NCI-H2107 (cell line): ENCODE data around the gene LILRB2.
"Not testable (repeated sequence)": the region's sequence is repeated elsewhere in the genome, so short reads cannot be mapped to it uniquely, and the experiment has no call there.

ENCODE experiments used
- DNase-seq: peaks from one replicate; lab custom pipeline; 2025; lab: John Stamatoyannopoulos, UW

LILRB2 gene

DNA sequence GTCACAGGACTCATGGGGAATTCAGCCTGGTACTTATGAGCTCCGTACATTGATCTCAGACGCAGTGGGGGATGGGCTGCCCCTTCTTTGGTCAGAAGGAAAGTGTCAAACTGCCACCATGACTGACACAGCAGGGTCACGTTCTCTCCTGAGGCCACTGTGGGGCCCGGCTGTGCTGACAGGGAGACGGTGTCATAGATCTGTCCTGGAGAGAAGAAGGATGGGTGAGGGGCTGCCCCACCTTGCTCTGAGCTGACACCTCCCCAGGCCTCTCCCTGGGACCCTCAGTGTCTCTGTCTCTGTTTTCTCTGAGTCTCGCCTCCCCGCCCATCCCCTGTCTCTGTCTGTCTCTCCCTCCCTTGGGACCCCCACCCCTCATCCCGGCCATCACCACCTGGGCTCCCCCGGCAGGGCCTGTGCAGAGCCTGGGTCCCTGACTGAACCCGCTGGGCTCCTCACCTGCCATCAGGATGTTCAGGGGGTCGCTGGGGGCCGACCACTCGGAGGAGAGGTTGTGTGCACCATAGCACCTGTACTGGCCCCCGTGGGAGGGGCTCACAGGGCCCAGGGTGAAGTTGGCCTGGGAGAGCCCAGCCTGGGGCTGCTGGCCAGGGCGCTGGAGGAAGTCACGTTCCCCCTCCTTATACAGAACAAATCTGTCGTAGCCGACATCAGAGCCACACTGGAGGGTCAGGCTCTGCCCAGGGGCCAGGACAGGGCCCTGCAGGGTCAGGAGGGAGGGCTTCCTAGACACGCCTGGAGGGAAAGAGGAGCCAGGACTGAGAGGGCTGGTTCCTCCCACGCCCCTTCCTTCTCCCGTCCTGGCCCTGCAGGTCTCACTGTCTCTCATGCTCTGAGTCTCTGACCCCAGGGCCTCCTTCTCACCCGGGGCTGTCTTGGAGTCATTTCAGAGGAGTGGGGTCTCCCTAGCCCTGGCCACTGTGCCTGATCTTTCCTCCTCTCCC is 40.3 kb downstream of the LILRB2 start:
- DNase-seq, result not testable (repeated sequence)

- DNase-seq, result not testable (repeated sequence)
Measured at GRCh38 chr19:54239491-54240371, 41.2 kb downstream of the LILRB2 start.

DNA sequence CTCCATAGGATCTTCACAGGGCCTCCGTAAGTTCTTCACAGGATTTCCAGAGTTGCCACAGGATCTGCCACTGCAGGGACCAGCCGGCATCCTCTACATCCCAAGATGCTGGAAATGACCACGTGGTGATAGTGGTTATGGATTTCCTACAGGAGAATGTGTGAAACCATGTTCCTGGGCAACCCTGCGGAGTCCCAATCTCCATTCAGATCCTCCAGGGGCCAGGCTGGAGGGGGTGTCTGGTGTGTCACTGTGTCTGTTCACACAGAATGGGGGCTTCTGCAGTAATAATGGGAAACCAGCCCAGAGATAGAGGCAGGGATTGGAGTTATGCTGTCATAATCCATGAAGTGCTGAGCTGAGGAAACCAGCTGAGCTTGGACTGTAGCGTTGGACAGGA is 47.0 kb downstream of the LILRB2 start:
- no peak for DNase-seq

DNA sequence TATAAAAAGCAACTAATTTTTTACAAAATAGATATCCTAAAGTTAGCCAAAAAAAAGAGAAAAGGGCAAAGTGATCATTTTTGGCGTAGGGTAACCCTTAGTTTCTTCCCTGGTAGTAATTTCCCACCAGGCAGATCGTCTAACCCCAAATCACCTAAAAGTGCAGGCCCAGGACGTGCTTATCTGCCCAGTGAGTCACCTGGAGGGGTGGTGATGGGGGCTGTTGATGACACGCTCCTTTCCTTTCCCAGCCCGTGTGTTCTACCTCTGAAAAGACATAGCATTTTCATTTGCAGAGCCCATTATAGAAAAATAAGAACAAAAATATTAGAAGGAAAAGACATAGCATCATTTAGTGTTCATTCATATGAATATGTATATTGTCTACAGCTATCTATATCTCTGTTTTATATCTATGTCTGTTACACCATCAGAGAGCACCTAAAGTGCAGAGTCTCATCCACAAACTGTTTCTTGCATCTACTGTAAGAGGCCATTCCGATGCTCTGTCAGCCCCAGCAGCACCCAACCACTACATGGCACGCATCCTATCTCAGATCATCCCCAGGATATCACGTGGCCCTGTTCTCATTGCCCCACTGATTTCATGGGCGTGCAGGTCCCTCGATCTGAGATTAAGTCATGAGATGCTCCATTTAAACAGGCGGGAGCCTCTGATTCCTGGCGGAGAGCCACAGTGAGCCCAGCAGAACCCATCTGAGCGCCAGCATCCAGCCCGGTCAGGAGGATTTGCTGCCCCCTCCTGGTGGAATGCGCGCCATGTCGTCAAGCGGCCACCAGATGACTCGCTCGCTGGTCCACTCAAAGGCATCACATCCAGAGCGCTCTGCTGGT is 49.6 kb downstream of the LILRB2 start:
- peak; percentile 93 for DNase-seq

DNA sequence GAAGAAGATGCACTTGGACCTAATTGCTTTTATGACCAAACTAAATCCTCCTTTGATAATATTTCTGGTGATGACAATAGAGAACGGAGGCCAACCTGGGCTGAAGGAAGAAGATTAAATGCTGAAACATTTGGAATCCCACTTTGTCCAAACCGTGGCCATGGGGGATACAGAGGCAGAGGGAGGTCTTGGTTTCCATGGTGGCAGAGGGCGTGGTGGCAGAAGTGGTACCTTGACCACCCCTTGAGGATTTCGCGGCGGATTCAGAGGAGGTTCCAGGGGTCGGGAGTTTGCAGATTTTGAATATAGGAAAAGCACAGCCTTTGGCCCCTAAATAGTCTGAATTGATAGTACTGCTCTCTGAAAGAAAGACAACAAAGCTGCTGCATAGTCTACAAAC is 50.9 kb downstream of the LILRB2 start:
- no peak for DNase-seq

- DNase-seq, result no peak
Measured at GRCh38 chr19:54229146-54229545, 51.8 kb downstream of the LILRB2 start.

GRCh38 chr19:54224619-54225018 is 56.3 kb downstream of the LILRB2 start:
- DNase-seq, result not testable (repeated sequence)

DNA sequence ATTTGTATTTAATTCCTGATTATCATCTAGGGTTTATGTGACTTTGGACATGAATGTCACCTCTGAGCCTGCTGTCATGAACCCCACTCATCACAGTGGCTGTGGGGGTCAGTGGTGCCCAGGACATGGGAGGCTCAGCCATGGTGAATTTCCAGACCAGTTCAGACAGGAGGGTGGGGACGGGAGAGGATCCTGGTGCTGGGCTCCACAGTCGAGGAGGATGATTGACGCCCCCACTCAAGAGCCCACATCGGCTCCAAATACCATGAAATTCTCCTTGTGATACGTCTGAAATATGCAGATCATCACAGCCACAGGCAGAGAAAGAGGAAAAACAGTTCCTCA is 57.0 kb downstream of the LILRB2 start:
- DNase-seq, result not testable (repeated sequence)
